Gastroesophageal sphincter (tissue), 3 donors: Measurements from ENCODE around the gene ACSF3.

Experiments
- EP300 ChIP-seq: sonication (generic); formaldehyde crosslinking; IDR thresholded peaks from one replicate; pipeline ENCODE4 v1.6.1; 2017; ENCODE audit warnings: antibody characterized with exemption, mild to moderate bottlenecking
- POLR2A ChIP-seq, 2 donors: fragments of 450-650 bp; IDR thresholded peaks; one replicate each; pipeline ENCODE4 v1.6.1; 2017; ENCODE audit warnings: antibody characterized with exemption in 2 of 2, mild to moderate bottlenecking in 2 of 2, moderate library complexity in 1 of 2
- POLR2AphosphoS5 ChIP-seq: sonication (generic); formaldehyde crosslinking; IDR thresholded peaks from one replicate; pipeline ENCODE4 v1.6.1; 2017; ENCODE audit warnings: antibody characterized with exemption
- TF ChIP-seq, protein P1 (sequence below), 4 experiments: fragments of 200-600 bp in 2 of 4; fragments of 450-650 bp in 2 of 4; sonication (generic) in 1 of 4; IDR thresholded peaks; one replicate each; pipeline ENCODE4 v1.5.1; 2017 to 2019; ENCODE audit warnings: antibody characterized with exemption in 4 of 4, mild to moderate bottlenecking in 2 of 4, moderate library complexity in 2 of 4

DNA sequence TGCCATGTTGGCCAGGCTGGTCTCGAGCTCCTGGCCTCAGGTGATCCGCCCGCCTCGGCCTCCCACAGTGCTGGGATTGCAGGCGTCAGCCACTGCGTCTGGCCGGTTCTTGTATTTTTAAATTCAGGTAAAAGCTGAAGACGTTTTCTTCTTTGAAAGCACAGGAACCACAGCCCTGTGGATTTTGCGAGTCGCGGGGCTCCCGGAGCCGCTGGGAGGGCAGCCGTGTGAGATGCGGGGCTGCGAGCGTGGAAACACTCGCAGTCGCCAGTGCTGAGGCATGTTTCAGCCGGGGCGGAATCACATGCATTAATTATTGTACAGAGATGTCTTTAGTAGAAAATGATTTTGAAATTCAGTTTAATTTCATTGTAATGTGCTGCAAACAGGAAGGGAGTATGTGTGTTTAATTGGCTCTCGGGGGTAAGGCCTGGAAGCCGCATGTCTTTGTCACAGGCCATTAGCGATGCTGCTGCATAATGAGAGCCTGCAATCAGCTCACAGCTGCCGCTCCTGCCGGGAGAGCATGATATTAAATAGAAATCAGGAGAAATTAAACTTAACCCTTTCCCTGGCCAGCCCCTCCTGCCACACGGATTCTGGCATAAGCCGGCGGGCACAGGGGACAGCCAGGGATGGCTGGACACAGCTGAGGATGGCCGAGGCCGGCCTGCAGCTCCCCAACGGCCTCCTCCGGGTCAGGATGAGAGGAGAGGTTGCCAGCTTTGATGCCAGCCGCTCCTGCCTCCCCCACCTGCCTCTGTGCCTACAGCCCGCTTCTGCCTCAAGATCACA, 42.5 kb downstream of the ACSF3 start:
- TF ChIP-seq, protein P1, sequence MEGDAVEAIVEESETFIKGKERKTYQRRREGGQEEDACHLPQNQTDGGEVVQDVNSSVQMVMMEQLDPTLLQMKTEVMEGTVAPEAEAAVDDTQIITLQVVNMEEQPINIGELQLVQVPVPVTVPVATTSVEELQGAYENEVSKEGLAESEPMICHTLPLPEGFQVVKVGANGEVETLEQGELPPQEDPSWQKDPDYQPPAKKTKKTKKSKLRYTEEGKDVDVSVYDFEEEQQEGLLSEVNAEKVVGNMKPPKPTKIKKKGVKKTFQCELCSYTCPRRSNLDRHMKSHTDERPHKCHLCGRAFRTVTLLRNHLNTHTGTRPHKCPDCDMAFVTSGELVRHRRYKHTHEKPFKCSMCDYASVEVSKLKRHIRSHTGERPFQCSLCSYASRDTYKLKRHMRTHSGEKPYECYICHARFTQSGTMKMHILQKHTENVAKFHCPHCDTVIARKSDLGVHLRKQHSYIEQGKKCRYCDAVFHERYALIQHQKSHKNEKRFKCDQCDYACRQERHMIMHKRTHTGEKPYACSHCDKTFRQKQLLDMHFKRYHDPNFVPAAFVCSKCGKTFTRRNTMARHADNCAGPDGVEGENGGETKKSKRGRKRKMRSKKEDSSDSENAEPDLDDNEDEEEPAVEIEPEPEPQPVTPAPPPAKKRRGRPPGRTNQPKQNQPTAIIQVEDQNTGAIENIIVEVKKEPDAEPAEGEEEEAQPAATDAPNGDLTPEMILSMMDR (IDR thresholded peaks at IDR 0.05): no peak
- TF ChIP-seq POLR2A (IDR thresholded peaks at IDR 0.05) (no peak), POLR2AphosphoS5 (no peak), EP300 (no peak)
